Erythroblast (primary cell): Measurements from ENCODE around the gene PDE9A.

Experiments used
- GATA1 ChIP-seq: IDR thresholded peaks from 2 replicates; pipeline ENCODE4 v1.6.1; 2011; ENCODE audit warnings: low read depth, mild to moderate bottlenecking, control low read depth, low read length, moderate library complexity
- POLR2A ChIP-seq: IDR thresholded peaks from 2 replicates; pipeline ENCODE4 v1.6.1; 2011; ENCODE audit warnings: mild to moderate bottlenecking, low read length

- TF ChIP-seq POLR2A (no peak), GATA1 (no peak)
Measured at GRCh38 chr21:42744520-42745445, 91.4 kb downstream of the PDE9A start.
